RWPE1 (cell line): ENCODE results near the gene GPC6.

Experiments
- CTCF ChIA-PET: fragments of 350-600 bp; sonication (Branson Sonifier 250); formaldehyde crosslinking; extraction: SDS; loops from one replicate; lab custom pipeline; 2021; lab: Yijun Ruan, JAX
- POLR2A ChIA-PET: fragments of 400-600 bp; formaldehyde crosslinking; extraction: SDS; loops from one replicate; lab custom pipeline; 2020; ENCODE audit warnings: antibody characterized with exemption; ENCODE audit not compliant: low non-redundant PET; lab: Yijun Ruan, JAX
- DNase-seq: peaks from one replicate; pipeline ENCODE4 v3.0.0; 2012; ENCODE audit warnings: low spot score
- H3K27ac ChIP-seq: fragments of 450-650 bp; 2 replicates; pipeline ENCODE4 v1.5.1; 2017
- TF ChIP-seq, protein P1 (sequence below): fragments of 450-650 bp; conservative IDR thresholded peaks from 2 replicates; pipeline ENCODE4 v1.5.1; 2017; ENCODE audit warnings: low read depth, mild to moderate bottlenecking

The GPC6 gene

DNA sequence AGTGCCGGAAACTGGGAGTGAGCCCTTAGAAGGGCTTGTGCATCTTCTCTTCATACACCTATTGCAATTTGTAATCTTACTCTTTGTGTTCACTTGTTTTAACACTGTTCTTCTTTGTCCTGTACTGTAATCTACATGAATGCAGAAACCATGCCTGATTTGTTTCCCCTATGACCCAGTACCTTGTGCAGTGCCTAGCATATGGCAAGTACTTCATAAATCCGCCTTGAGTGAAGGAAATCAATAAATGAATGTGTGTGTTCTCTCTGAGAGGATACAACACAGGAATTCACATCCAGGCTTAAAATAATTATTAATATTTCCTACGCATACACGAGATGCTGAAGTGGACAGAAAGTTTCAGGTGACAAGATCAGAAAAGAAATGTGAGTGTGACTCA, 172.6 kb downstream of the GPC6 start:
- DNase-seq = no peak
- no peak overlapping the region for H3K27ac ChIP-seq
- ChIA-PET POLR2A (no interaction called here), CTCF (no interaction called here)
- TF ChIP-seq, protein P1, sequence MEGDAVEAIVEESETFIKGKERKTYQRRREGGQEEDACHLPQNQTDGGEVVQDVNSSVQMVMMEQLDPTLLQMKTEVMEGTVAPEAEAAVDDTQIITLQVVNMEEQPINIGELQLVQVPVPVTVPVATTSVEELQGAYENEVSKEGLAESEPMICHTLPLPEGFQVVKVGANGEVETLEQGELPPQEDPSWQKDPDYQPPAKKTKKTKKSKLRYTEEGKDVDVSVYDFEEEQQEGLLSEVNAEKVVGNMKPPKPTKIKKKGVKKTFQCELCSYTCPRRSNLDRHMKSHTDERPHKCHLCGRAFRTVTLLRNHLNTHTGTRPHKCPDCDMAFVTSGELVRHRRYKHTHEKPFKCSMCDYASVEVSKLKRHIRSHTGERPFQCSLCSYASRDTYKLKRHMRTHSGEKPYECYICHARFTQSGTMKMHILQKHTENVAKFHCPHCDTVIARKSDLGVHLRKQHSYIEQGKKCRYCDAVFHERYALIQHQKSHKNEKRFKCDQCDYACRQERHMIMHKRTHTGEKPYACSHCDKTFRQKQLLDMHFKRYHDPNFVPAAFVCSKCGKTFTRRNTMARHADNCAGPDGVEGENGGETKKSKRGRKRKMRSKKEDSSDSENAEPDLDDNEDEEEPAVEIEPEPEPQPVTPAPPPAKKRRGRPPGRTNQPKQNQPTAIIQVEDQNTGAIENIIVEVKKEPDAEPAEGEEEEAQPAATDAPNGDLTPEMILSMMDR = no peak

DNA sequence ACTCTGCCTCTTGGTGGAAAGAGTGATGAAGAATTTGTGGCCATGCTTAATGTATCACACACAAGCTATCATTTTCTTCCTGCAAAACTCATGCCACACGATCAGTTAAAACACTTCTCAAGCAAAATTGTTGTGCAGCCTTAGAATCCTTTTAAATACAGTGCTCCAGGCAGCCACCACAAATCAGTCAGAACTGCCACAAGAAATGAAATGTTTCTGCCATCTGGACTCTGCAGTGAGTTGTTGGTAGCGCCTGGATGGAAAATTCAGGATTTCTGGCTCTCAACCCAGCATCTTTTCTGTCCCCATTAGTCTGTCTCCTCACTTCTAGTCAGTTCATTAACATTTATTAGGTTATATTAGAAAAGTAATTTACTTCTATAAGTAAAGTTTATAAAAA, 179.5 kb downstream of the GPC6 start:
- no peak for DNase-seq
- POLR2A ChIA-PET = no interaction called here
- CTCF ChIA-PET = no interaction called here
- H3K27ac ChIP-seq = no peak overlapping the region
- TF ChIP-seq, protein P1 = no peak

DNA sequence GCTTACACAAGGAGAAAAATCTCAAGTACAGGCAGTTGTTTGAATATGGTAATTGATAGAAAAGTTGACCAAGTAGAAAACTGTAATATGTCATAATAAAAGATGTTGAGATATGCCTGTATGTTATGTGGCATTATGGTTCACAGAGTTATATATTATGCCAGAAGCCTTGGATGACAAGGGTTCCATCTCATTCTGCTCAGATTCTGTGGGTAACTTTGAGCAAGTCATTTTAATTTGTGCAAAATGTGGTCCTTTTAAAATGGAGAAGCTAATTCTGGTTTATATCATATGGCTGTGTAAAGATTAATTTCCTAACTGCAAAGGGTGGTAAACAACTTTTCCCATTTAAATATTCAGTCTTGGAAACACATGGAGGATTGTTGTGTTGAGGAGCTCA, 180.9 kb downstream of the GPC6 start:
- ChIA-PET CTCF (interaction anchor here (0.7 kb wide), 1 partner anchor 577 kb away, joined by 5 read pairs; no protein-coding TSS in a partner anchor), POLR2A (no interaction called here)
- no peak for DNase-seq
- TF ChIP-seq, protein P1 = no peak
- no peak overlapping the region for H3K27ac ChIP-seq

DNA sequence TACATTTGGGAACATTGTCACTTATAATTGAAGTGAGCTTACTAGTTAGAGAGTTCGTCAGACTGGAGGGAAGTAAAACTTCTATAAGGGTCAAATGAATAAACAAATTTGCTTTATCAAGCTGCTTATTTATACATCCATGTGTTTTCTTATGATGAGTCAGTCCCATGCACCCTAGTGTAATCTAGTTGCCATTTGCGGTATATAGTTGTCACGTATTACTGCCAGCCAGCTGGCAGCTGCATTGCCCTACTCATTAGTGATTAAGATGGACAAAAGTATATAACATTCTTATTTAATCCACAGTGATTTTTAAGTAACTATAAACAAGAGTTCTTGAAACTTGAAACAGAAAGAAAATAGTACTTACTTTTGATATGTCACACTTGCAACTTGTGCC, 182.4 kb downstream of the GPC6 start:
- TF ChIP-seq, protein P1 = no peak
- DNase-seq = no peak
- CTCF ChIA-PET = no interaction called here
- POLR2A ChIA-PET = no interaction called here
- no peak overlapping the region for H3K27ac ChIP-seq

DNA sequence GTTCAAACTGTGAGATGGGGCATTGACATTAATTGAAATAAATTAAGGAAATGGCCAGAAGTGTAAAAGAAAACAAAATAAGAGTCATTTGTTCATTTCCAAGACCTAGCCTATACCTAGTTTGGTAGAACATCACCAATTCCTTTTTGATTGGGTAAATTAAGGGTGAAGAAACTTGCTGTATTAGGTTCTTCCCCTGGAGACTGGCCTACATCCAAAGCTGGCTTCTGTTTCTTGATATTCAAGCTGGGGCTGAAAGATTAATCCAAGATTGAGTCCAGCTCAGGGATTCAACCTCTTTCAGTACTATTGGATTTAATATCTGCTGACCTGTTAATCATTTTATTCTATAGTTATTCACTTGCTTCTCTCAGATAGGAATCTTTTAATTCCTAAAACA, 183.2 kb downstream of the GPC6 start:
- ChIA-PET POLR2A (no interaction called here), CTCF (interaction anchor here (0.6 kb wide), 2 partner anchors 23 to 31 kb away, joined by 4 to 9 read pairs; no protein-coding TSS in a partner anchor)
- TF ChIP-seq, protein P1 = no peak
- H3K27ac ChIP-seq = no peak overlapping the region
- no peak for DNase-seq

DNA sequence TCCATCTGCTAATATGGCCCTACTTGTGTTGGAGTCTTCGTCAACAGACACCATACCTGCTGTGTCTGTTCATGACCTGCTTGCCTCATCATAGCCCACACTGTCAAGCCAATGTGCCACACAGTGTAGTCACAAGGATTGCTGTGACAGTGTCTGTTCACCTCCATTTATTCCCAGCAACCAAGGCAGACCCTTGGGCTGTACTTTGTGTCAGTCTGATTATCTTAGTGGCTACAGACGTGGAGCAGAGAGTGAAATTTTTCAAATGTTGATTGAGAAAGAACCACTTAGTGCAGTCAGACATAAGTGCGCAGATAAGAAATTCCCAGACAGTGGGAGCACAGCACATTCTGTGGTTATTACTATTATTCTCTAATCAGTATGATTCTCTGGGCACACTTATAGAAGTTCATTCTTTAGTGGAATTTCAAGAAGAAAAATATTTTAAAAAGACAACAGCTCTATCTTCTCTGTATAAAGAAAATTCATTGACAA, 184.6 kb downstream of the GPC6 start:
- TF ChIP-seq, protein P1 = no peak
- DNase-seq = no peak
- H3K27ac ChIP-seq = no peak overlapping the region
- CTCF ChIA-PET = no interaction called here
- POLR2A ChIA-PET = no interaction called here
